AG20443 (cell line): ENCODE data around the gene INVS.
A peak's percentile ranks its signal among the peaks of the same experiment; 100 is the strongest.
"Not testable (repeated sequence)": the region's sequence is repeated elsewhere in the genome, so short reads cannot be mapped to it uniquely, and the experiment has no call there.

ENCODE experiments used
- DNase-seq: peaks from one replicate; pipeline ENCODE4 v3.0.0; 2012; ENCODE audit warnings: low spot score, mixed read lengths

INVS gene

DNA sequence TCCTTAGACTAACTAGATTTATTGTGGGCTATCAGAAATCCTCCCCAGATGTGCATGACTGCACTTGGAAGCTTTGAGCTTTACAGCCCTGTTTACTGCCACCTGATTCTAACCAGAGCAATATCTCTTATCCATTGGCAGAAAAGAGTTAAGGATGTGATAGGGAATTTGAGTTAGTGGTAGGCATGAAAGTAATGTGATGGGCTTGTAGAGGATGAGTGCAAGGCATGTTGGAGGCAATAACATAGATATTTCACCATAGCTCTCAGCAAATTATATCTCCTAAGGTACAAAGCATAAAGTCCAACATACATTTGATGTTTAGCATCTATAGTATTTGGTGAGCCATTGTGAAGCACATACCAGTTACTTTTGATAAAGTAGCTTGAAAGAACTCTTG lies 103.8 kb downstream of the INVS start:
- DNase-seq = no peak

DNA sequence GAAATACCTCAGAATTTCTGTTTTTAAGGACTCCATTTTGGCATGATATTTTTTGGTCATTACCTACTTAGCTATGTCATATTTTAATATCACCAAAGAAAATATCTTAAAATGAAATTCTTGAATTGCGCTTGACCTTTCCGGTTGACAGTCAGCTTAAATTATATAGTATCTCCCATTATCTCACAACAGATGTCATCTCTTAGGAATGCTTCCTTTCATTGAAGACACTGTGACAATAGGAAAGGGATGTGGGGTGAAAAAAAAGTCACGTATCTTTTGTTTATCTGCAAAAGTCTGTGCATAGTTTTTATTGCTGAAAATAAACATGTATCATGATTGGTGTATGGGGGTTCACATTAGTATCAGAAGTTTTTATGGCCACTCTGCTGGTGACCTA lies 105.8 kb downstream of the INVS start:
- no peak for DNase-seq

DNA sequence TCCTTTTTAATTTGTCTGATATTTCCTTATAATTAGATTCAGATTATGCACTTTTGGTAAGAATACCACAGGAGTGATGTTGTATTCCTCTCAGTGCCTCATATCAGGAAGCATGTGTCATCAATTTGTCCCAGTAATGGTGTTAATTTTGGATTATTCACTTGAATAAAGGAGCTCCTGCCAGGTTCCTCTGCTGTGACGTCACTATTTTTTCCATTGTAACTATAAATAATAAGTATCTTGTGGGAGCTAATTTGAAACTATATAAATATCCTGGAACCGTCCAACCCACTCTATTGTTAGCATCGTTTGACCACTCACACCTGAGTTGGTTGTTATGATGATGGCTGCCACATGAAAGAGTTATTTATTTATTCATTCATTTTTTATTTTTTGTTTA lies 107.9 kb downstream of the INVS start:
- peak; percentile 20 for DNase-seq

DNA sequence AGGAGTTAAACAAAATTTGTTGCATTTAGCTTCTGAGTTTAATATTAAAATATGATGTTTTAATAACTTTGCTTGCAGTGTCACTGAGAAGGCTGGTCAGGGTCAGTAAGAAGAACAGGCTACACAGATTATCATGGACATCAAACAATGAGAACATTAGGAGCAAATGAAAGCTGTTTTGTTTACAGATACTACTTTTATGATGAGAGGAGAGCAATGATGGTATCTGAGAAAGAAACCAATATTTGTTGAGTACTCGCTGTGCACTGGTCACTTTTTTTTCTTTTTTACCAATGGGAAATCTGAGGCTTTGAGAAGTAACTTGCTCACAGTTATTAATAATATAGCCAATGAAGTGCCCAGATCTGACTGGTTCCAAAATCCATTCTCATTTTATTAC lies 109.6 kb downstream of the INVS start:
- DNase-seq = no peak

DNA sequence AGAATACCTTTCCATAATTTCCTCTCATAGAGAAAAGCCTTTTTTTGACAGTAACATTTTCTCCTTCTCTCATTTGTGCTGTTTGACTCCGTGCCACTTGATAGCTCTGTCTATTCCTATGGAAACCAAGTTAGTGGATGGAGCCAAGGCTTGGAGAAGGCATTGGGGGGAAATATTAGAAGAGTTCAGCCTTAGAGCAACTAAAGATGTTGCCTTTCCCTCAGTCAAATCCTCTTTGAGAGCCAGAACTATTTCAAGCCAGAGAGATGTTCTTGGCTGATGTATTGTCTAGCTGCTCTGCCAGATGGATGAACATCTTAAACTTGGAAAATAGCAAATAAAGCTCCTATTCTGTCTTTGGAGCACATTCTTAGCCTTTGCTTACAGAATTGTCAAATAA lies 112.4 kb downstream of the INVS start:
- DNase-seq = no peak

DNA sequence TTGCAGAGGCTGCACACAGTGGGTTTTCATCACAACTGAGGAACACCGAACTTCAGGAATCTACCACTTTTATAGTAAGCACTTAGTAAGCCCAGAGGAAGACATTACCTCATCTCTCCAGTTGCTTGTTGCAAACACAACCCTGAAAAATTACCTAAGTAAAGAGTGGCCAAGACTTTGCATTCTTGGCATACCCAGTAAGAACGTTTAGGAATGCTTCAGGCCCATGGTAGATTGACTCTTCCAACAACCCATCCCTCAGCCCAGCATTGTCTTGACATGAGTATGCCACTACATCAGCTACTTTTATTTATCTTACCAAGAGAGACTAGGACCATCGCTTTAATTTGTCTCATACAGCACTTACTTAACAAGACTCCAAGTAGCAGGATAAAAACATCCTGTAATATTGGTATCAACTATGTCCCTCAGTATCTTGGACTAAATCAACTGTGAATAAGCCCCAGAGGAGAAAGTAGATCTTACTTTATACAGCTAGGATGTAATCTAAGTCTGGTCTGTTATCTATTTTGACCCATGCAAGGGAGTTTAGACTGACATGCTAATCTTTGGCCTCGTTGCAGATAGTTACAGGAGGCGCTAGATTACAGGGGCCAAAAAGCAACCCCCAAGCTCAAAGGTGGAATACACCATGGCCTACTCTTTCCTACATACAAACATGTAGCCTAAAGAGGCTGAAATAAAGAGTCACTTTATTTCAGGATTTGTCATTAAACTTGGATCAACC lies 114.9 kb downstream of the INVS start:
- DNase-seq = peak; percentile 30

DNA sequence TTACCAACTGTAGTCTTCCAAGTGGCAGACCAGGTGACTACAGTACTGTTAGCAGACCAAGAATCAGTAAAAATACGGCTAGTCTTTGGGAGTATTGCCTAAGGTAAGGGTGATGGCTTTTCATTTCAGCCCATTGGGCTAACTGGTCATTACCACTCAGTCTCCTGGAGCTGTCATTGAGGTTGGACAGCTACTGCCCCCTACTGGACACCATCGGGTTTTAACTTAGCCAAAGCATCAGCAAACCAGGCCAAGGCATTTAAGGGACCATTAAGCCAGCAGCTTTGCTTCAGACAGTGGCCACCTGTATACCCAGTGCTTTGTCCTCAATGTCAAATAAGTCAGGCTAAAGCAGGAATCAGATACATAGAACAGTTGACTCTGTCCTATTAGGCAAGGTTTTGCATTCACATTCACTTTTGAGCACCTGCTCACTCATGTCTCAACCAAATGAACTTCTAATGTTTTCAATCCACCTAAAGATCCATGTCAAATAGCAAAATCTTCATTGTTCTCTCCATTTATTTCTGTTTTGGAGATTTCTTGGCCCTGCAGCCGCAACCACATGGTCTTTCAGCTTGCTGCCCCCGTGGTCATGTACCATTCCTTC lies 117.2 kb downstream of the INVS start:
- peak; percentile 47 for DNase-seq

DNA sequence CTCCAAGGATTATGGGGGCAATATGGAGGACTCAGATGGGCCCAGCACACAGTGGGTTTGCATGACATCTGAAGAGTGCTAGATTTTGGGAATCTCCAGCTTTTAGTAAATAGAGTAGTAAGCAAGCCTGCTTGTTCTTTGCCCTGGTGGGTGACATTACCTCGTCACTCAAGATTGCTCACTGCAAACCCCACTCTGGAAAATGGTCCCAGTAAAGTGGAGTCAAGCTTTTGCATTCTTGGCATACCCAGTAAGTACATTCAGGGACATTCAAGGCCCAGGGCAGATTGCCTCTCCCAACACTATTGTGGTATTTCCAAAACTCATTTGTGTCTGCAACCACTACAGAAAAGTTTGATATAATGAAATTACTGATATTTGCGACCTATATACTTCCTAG lies 118.5 kb downstream of the INVS start:
- no peak for DNase-seq

DNA sequence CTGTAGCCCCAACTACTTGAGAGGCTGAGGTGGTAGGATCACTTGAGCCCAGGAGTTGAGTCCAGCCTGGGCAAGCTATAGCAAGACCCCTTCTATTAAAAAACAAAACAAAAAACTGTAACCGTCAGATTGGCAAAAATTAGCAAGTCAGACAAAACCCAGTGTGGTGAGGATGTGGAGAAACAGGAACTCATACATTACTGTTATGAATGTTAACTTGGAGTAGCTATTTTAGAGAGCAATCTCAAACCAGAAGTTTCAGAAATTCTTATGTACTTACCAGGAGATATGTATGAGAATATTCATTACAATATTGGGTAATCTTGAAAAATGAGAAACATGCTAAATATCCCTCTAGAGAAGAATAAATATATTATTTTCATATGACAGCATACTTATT lies 120.3 kb downstream of the INVS start:
- no peak for DNase-seq

DNA sequence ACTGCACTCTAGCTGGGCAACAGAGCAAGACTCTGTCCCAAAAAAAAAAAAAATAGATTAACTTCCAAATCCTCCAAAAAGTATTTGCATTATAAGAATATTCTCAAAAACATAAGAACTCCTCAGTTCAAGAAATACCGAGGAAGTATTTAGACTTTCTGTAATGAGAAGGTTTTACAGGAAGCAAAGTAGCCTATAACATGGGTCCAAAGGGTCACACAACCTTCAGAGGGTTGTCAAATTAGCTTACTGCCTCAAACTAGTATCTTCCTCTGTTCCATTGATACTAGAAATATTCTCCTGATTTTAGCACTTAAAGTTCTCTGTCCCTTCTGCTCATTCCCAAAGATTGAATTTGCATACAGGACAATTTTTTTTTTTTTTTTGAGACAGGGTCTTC lies 121.9 kb downstream of the INVS start:
- DNase-seq = no peak

DNA sequence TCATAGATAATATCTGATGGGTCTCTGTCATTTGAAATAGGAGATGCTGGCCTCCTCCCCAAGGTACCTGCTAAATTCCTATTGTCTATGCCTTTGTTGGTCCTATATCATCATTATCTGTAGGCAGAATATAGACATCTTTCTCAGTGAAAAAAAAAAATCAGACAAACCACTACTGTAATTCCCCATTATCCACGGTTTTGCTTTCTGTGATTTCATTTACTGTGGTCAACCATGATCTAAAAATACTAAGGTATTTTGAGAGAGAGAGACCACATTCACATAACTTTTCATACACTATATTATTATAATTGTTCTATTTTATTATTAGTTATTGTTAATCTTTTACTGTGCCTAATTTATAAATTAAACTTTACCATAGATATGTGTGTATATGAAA lies 122.5 kb downstream of the INVS start:
- DNase-seq = no peak

DNA sequence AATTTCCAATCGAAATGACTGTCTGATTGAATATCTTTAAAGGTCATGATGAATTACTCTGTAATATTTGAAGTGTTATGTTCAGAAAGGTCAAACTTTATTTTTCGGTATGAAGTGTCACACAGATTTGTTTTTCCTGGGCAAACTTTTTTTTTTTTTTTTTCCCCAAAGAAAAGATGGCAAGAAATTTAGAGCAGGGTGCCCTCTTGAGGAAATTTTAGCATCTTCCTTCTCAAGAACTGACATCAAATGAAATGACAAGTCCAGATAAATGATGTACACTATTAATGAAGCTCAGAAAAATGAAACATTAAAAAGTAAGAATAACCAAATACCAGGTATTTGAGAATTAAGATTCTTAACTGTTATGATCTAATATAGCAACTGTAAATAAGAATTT lies 123.6 kb downstream of the INVS start:
- peak; percentile 38 for DNase-seq

DNA sequence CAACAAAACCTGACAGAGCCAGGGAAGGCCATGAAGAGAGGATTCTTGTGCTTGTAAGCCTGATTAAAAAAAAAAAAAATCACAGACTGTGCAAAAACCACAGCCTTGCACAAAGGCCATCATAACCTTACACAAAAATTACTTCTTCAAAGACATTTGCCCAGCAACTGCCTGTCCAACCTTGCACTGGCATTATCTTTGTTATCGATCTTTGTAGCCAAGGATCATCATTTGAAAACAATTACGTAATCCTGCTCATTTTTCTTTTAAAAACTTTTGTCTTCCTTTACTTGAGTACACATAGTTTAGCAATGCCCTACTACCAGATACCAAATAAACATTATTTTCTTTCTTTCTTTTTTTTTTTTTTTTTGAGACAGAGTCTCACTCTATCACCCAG lies 128.6 kb downstream of the INVS start:
- no peak for DNase-seq

DNA sequence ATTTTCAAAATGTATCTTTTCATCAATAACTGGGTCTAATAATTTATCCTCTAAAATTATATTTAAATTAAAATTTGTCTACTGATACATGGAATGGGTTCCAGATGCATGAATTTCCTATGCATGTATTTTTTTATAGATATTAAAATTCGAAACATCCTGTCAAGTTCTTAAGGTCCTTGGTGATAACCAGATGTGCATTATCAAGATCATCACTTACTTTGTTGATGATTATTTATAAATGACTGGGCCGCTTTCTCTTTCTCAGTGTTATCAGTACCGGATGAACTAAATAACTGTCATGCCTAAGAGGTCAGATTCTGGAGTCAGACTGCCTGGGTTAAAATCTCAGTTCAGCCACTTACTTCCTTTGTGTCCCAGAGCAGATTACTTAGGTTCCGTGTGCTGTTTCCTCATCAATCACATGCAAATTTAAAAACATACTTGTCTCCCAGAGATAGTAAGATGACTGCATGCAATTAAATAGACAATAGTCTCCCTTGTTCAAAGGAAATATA lies 129.4 kb downstream of the INVS start:
- DNase-seq = no peak

DNA sequence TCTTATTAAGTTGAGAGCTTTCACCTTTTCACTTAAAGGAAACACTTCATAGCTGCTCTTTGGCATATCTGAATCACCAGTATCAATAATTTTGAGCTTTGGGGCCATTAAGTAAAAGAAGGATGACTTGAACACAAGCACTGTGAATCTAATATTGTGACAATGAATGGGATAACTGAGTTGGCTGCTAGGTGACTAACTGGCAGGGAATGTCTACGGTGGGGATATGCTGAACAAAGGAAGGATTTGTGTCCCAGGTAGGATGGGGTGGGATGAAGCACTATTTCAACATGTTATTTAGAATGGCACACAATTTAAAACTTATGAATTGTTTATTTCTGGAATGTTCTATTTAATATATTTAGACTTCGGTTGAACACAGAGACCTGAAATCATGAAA lies 130.1 kb downstream of the INVS start:
- no peak for DNase-seq

DNA sequence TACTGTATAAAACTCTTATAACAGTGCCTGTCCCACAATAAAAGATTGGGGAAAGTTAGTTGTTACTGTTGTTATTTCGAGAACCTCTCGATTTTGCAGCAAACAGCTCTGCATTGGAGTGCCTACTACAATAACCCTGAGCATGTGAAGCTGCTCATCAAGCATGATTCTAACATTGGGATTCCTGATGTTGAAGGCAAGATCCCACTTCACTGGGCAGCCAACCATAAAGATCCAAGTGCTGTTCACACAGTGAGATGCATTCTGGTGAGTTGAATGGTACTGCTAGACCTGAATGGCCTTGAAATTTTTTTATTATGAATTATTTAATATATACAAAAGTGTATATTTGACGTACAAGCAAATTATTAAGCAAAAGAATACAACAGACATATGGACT lies 130.5 kb downstream of the INVS start:
- DNase-seq = no peak

DNA sequence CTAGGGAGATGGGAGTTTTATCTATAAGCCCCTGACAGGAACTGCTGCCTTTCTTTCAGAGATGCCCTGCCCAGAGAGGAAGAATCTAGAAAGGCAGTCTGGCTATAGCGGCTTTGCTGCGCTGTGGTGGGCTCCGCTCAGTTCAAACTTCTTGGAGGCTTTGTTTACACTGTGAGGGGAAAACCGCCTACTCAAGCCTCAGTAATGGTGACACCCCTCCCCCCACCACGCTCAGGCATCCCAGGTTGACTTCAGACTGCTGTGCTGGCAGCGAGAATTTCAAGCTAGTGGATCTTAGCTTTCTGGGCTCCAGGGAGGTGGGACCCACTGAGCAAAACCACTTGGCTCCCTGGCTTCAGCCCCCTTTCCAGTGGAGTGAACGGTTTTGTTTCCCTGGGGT lies 137.9 kb downstream of the INVS start:
- not testable (repeated sequence) for DNase-seq

DNA sequence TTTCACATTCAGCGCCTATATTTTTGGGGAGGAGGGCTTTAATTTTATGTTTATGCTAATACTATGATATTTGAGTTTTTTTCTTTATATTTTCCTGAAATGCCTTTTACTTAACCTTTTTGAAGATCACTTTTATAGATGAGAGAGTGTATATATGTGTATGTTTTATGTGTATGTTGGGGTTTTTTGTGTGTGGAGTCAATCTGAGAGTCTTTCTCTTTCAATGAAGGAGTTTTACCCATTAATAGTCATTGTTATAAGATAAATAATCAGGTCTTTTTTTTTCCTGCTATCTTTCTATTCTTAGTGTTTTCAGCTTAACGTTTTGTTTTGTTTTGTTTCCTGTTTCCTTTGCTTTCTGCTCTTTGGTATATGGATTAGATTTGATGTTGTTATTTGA lies 141.5 kb downstream of the INVS start:
- DNase-seq = no peak

DNA sequence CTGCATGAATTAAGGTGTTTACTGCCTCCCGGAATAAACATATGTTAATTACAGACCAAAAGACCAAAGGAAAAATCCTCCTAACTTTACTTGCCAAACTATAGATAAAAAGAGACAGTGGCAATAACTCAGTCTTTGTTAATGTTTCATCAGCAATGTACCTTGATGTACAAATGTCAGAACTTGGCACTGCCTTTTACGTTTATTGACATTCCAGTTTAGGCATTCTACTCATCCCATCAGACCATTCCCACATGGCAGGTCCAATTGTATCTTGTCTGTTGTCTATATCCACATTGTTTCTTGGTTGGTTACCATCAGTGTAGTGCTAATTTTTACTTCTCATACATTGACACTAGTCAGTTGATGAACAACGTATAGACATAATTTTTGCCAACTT lies 168.2 kb downstream of the INVS start:
- no peak for DNase-seq

DNA sequence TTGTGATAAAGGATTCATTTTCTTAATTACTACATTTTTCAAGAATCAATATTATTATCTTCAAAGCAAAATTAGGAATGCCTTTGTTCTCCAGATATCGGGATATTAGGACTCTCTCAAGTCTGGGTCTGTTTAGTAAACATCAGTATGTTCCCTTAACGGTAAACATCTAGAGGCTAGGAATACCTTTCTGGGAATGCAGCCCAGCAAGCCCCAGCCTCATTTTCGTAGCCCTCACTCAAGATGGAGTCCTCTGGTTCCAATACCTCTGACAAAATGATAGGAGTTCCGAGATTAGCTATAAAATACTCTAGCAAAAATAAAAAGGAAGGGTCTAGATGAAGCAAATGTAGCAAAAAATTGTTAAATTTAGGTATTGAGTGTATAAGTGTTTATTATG lies 169.2 kb downstream of the INVS start:
- DNase-seq = no peak

DNA sequence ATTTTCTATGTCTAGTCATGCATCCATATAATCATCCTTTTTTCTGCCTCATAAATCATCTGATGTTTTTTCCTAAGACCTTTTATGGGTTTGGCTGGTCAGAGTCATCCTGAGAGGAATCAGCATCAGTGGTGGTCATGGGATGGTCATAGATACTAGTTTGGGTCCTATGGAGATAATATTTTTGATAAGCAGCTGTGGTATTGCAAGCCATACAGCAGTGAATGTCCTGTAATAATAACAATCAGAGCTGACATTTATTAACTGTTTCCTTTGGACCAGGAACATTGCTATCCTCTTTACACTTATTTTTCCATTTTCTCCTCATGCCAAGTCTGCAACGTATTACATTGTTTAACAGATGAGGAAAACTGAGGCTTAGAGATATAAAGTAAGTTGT lies 170.6 kb downstream of the INVS start:
- DNase-seq = no peak

DNA sequence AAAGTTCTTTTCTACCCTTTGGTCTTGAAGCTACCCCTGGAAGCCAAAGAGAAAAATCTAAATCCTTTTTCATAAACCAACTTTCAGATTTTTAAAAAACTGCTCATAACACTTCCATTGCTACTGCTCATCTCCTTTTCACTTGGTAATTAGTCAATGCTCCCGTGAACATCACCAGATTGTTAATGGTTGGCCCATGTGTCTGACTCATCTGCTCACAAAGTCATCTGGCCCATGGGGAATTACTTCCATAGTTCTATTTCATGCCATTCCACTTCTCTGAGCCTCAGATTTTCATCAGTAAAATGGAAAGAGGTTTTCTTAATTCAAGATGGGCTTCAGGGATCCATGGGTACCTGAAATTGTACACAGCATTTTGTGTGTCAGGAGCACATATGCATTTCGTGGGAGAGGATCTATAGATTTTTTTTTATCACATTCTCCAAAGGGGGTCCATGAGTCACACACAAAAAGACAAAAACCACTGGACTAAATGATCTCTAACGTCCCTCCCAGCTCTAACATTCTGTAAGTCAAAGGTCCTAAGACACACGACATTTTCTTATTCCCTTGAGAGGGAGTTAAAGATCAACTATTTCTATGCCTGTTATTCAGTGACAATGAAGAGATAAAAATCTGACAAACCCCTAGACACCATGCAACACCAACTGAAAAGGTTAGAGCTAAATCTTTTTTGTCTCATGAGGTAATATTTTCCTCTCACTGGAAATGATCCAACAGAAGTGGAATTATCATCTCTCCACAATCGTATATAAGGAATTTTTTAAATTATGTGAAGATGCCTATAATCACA lies 178.3 kb downstream of the INVS start:
- DNase-seq = peak; percentile 75

DNA sequence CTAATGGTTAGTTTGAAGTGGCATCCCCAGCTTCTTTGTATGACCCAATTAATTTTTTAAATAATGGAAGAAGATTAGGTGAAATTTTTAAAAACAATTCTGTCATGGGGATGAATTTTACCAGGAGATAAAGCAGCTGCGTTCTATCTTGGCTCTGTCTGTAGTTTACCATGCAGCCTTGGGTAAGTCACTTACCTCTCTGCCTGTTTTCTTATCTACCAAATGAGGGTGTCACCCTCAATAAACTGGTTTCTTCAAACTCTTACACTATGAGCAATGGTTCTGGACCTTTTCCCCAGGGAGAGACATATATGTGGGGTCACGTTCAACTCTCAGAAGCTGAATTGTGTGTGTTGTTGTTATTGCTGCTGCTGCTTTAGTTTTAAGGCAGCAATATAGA lies 182.0 kb downstream of the INVS start:
- DNase-seq = no peak
